Glomerular endothelial cell (primary cell): ENCODE measurements around the gene STAT4. TPM values are rescaled to one million over a fixed set of nuclear protein-coding genes. Genes with fewer than 3 reads are reported as not detected.
"Not testable (repeated sequence)": the region's sequence is repeated elsewhere in the genome, so short reads cannot be mapped to it uniquely, and the experiment has no call there.

Experiments used
- DNase-seq: peaks from one replicate; pipeline ENCODE4 v3.0.0-alpha.2; 2011; ENCODE audit warnings: low read depth, low spot score; ENCODE audit errors: extremely low read depth
- total RNA-seq: library from RNA; depleted of rRNA; stranded (reverse); fragments of >200 nt; gene quantifications from 2 replicates; pipeline ENCODE4 v1.2.3, GENCODE V29; 2015

STAT4 gene
- total RNA-seq, 1 donor from 2014 or later, result 2.8 TPM

DNA sequence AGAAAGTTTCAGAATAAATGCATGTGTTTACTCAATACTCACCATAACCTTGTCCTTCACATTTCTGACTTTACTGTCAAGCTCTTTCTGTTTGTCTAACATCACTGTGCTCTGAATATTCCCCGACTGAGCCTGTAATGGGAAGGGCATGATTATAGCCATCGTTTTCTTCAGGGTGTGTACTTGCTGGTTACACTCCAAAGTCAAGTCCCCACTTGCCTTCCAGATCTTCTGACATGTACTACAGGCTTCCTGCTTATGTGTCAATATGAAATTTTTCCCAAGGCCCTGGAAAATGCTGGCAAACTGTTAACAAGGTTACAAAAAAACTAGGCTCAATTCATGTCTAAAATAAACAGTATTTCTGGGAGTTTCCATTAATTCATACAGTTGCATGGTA lies 149.8 kb downstream of the STAT4 start:
- no peak for DNase-seq

DNA sequence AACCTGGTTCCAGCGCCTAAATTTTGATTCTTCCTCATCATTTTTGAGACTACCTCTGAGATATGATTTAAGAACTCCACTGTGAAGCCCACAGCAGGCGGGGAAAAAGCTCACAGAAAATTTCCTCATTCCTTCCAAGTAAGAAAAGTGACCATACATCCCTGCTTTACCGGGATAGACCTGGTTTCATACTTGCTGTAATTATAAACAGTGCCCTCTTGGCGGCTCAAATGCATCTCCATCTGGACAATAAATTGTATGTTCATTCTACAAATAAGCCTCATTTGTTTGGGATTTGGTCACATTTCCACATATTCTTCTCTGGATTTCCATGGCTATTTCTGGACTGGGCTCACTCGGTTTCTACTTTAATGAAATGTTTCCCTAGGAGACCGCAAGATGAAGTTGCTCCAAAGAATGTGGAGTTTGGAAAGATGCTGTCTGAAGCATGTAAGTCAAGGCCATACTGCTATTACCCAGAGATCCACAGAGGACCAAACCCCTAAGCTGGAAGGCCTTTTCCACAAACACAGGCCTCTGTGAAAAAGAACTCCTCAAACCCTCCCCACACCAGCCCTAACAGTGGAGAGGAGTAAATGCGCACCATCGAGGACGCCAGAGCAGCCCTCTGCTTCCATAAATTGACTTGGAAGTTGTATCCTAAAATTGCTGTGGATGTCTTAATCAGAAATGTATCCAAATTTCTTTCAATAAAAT lies 150.7 kb downstream of the STAT4 start:
- no peak for DNase-seq

DNA sequence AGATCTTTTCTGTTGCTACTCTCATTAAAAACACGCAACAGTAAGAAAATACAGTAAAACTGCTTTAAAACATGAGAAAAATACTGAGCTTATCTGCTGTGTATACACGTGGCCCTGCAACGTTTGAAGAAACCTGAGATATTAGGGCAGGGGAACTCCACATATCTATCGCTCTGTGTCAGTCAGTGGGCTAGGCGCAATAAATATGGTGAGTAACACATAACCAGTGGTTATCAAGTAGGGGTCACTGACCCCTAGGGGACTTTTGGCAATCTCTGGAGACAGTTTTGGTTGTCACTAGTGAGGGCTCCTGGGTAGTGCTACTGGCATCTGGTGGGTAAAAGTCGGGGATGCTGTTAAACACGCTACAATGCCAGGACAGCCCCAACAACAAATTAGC lies 151.7 kb downstream of the STAT4 start:
- DNase-seq, result no peak

DNA sequence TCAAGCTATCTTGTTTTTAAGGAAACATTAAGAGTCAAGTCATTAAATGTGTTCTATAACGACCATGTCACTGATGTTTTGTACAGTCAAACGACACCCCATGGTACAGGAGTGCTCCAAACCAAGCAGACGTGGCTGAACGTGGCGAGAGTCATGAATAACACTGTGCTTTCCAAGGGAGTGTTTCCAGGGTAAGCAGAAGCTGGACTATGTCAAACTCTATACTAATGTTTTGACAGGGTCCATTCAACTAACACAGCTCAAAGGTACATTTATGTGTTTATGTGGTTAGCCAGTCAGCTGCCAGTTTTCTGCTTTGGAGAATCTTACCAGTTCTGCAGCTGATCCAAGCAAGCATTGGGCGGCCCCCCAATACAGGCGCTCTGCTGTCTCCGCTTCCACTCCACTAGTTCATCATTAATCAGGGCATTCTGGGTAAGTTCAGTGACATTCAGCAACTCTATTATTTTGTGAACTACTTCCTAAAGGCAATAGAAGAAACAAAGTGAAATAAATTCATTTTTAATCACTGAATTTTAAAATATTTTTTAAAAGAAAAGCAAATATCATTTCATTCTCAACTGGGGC lies 153.2 kb downstream of the STAT4 start:
- no peak for DNase-seq

DNA sequence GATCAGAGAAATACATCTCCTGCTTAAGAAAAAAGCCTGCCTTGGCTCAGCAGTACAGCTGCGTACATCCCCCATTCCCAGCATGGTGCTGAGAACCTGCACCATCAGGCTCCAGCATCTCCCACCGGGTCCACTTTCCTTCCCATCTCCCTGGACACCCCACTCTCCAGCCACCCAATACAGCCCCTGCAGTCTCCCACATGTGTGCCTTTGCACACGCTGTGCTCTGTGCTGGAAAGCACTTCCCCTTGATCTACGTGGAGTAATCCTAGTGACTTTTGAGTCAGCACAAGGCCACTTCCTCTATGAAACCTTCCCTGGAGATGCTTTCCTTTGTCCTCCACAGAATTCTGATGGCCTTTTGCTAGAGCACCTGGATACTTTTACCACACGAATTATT lies 153.8 kb downstream of the STAT4 start:
- no peak for DNase-seq

DNA sequence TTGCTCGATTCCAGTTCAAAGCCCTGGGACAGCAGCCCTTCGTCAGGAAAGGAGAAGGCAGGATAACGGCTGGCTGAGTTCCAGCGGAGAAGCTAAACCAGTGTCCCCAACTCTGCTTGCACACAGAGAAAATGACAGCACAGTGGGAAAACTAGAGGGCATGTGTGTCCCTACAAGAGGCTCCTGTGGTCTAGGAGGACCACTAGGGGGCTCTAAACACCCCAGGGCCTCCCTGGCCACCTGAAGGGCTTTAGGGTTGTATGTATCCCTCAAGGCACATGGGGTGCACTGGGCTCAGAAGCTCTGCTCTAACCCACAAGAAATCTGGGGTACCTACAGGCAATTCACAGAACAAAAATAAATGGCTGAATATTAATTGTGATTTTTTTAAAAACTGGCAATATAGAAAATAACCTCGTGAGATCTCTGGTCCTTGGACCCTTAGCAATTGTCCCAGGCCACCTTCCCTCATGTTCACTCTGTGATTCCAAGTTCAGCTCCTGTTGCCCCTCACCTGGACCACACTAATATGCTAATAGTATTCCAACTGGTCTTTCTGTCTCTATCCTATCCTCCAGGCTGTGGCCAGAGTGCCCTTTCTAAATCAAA lies 154.4 kb downstream of the STAT4 start:
- DNase-seq, result no peak

DNA sequence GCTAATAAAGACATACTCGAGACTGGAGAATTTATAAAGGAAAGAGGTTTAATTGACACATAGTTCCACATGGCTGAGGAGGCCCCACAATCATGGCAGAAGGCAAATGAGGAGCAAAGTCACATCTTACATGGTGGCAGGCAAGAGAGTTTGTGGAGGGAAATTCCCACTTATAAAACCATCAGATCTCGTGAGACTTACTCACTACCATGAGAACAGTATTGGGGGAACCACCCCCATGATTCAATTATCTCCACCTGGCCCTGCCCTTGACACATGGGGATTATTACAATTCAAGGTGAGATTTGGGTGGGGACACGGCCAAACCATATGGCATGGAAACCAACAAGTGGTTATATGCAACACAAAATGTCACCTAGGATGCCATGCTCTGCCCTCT lies 155.5 kb downstream of the STAT4 start:
- not testable (repeated sequence) for DNase-seq

DNA sequence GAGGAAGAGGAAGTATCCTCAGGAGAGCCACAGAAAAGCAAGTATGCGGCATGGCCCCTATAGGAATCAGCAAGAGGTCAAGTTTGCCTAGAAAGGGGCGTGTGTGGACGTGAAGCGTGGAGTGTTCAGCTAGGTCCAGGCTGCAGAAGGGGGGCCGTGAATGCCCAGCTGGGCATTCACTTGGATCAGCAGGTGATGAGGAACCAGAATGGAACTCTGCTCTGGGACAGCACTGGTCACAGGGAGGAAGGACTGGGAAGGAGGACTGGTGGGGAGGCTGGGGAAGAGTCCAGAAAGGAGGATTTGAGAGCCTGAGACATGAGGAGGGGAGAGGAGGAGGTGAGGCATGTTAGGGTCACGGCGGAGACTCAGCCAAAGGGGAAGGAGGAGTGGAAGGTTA lies 156.6 kb downstream of the STAT4 start:
- DNase-seq, result no peak

DNA sequence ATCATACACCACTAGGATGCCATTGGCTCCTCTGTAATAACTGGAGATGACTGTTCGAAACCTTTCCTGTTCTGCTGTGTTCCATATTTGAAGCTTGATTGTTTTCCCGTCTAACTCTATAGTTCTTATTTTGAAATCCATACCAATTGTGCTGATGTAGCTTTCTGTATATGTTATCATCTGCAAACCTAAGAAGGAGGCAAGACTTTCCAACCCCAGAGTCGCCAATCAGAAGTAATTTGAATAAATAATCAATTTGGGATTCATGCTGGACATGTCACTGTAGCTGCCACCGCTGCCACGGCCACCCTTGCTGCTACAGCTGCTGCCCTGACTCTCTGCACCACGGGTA lies 157.5 kb downstream of the STAT4 start:
- no peak for DNase-seq

DNA sequence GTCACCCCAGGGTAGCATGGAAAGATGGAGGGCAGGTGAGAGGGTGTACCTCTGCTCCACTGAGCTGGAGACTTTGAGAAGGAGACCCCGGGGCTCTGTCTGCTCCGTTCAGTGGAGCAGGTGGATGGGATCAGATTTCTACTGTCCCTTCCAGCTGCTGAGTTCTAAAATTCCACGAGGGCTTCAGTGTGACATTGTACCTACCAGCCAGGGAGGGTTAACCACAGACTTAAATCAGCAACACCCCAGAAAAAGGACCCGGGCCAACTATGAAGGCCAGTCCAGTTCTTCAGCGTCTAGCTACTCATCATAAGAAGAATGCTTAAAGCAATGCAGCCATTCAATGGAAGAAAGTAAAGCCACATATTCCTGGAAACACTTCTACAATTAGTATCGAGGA lies 160.7 kb downstream of the STAT4 start:
- no peak for DNase-seq

DNA sequence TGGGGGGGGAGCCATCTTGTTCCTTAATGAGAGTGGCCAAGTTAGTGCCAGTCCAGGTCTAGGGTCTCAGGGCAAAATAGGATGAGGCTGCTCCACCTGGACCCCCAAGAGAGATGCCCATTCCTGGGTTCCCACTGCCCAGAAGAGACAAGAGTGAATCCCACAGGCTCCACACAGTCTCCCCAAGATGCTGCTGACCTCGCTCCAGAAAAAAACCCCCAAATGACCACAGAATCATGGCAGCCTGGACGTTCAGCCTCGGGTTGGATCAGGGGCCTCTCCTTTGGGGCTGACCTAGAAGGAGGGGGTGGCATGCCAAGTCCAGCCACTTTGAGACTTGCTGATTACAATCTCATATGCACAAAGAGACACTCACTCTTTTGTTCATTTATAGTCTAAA lies 161.9 kb downstream of the STAT4 start:
- DNase-seq, result no peak

DNA sequence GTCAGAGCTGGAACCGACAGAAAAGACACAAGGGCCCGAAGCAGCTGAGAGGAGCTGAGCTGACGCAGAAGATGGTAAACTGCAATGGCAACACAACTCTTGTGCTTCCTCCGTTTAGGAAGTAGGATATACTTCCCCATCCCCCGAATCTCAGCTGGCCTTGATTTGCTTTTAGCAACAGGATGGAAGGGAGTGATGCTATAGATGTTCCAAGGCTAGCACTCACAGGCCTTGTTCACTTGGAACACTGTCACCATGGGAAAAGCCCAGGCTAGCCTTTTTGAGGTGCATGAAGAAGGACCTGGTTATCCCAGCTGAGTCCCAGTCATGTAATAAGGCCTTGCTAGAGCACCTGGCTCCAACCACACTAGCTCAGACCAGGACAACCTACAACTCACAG lies 162.9 kb downstream of the STAT4 start:
- DNase-seq, result no peak

DNA sequence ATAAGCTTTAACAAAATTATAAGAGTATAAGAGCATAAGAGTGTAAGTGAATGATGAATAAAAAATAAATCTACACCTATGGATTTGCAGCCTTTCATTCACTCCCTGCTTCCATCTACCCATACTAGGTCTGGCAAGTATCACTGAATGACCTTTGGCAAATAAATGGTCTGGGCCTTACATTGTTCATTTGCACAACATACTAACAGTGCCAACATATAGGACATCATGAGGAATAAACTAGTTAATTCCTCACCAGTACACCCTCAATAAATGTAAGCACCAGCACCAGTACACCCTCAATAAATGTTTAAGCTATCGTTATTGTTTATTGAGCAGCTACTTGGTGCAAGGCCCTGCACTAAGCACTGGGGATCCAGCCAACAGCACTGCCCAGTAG lies 163.7 kb downstream of the STAT4 start:
- DNase-seq, result no peak

DNA sequence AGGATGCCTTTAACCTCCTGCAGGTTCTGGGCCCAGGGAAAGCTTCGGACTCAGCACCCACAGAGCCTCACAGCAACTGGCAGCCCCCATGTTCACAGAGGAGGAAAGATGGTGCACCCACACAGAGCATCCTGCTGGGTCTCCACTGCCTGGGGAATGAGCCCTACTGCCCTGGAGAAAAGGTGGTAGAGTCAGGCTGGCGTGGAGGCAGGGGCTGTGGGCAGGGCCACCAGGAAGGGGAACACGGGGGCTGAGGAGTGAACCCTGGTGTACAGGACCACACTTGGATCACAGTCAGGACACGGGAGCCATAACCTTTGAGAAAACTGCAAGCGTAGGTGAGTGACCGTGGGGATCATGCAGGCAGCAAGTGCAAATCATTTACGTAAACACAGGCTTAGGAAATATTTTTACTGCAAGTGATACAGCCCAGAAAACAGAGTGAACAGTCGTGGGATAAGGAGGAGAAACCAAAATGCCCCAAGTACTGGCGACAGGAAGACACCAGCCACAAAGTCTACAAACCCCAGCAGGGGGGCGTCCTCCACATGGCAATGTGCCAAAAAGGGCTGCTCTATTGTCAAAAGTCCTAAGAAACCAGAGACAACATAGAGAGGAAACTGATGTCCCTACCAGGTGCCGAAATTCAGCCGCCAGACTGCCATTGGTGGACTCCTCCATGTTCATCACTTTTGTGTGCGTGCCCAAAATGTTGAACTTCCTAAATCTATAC lies 164.4 kb downstream of the STAT4 start:
- DNase-seq, result no peak

DNA sequence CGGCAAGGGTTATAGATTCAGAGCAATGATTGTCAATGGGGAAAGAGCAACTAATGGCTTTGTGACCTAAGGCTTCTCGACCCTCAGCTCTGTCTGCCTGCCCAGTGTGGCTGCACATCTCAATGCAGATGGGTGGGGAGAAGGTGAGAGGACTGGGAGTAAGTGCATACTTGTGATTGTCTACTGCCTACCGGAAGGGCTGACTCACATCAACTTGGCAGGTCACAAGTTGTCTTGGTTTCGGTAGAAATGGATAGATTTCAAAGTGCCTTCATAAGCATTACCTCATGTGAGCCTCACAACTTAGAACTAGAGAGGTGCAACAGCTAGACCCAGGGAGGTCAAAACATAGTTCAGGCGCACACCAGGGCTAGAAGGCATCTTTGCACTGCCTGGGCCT lies 166.2 kb downstream of the STAT4 start:
- peak; percentile 73 for DNase-seq

DNA sequence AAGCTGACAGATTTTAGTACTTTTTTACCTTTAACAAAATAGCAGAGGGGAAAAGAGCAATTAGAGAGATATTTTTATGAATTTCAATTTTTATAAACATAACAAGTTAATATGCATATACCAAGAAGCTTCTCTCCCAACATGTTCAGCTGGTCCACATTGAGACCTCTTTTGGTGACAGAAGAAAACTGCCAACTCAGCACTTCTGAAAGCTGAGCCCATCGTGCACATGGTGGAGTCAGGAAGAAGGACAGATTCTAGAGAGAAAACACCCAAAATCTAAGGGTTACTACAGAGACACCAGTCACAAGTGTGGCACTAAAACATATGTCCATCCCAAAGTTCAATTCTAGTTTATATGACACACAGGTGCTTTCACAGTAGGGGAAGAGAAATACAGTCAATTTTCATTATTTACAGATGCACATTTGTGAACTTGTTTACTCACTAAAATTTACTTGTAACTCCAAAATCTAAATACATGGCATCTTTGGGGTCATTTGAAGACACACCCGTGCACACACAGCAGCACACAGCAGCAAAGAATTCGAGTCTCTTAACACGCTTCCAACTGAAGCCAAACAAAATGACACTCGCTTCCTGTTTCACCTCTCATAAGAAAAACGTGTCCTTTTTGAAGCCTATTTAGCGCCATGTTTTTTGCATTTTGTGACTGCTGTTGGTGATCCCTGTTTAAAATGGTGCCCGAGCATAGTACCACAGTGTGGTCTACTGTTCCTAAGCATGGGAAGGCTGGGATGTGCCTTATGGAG lies 168.3 kb downstream of the STAT4 start:
- DNase-seq, result no peak

DNA sequence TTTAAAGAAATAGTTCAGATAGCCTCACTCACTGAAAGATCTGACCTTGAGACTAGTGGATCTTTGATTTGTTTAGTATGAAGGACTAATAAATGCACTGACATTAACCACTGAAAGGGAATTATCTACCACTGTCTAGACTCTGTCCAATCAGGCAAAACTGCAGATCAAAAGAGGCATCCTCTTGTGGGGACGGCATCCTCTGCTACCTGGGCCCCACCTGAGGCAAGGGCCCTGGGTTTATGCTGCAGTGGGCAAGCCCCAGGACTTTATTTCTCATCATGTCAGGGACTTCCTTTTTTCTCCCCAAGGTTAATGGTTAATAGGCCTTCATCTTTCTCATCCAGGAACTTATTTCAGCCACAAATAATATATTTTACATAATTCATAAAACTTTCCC lies 169.1 kb downstream of the STAT4 start:
- DNase-seq, result no peak

DNA sequence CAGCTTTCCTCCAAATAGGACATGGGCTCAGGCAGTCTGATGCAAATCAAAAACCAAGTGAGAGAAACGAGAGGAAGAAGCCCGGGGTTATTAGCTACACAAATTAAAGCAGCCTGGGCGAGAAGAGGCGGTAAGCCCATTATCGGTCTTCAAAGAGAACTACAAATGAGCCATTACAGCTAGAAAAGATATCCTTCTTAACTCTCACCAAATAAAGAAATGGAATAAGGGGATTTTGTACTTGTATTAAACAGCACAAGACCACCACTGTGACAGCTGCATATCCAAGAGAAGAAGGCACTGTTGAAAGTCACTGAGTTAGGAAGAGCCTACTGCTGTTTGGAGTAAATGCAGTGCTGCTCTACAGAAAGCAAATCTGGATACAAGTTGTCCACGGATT lies 169.5 kb downstream of the STAT4 start:
- no peak for DNase-seq

DNA sequence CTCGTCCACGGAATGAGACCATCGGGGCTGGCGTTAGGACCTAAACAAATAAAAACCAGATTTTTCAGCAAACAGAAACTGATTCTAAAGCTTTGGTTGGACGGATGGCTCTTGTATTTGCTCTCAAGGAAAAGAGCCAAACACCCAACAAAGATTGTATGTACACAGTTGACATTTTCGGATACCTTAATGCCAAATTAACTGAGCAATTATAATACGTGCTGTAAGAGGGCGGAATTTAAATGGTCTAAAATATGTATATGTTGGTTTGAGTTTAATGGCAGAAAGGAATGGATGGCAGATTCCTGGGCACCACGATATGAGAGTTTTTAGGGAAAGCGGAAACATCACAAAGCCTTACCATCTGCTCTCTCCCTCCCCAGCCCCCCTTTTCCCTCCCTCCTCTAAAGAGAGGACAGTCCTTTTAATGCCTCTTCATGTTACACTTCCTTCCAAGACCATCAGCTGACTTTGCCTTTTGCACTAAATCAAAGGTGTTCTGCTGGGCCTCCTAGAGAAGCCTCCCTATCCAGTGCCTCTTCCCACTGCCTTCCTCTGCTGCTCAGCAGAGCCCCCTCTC lies 170.1 kb downstream of the STAT4 start:
- no peak for DNase-seq

DNA sequence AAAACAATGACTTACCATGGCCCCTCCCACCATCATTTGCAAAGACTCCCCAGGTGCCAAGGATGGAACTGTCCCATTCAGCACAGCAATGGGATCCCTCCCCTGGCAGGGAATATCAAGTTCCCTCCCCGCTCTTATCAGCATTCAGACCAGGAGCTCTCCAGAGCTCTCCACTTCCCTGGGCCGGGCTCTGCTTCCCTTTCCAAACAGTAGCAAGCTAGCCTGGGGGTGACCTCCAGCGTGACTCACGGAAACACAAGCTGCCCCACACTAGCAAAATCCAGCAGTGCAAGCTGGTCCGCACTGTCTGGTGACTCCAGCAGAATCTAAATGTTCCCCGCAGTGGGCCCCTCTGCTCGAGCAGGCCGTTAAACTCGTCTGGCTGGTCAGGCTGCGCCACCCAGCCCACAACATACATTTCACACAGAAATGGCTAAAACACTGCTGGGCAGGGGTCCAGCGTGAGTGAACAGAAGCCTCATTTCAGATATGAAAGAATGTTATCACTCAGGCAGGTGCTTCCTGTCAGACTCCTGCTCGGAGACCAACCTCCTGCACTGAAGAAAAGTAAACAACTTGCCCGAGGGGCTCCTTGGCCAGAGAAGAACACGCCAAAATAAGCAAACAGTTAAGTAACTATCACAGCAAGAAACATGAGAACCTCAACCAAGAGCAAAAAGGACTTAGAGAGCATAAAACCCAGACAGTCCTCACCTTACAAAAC lies 170.7 kb downstream of the STAT4 start:
- peak; percentile 92 for DNase-seq
